Suprapubic skin (tissue), 4 donors: ENCODE data around the gene SECISBP2L. TPM values are rescaled to one million over a fixed set of nuclear protein-coding genes. Genes with fewer than 3 reads are reported as not detected.

Experiments
- DNase-seq, 2 donors: peaks; one replicate each; pipeline ENCODE4 v3.0.0-alpha.2; 2019; ENCODE audit warnings: low spot score in 2 of 2
- H3K27ac ChIP-seq: fragments of 200-600 bp; sonication (generic); one replicate; pipeline ENCODE4 v1.5.1; 2019
- H3K27me3 ChIP-seq: fragments of 200-600 bp; sonication (generic); one replicate; pipeline ENCODE4 v1.5.1; 2019
- H3K36me3 ChIP-seq: fragments of 200-600 bp; sonication (generic); one replicate; pipeline ENCODE4 v1.5.1; 2019
- H3K4me1 ChIP-seq: fragments of 200-600 bp; sonication (generic); one replicate; pipeline ENCODE4 v1.5.1; 2019
- H3K4me3 ChIP-seq: fragments of 200-600 bp; sonication (generic); one replicate; pipeline ENCODE4 v1.5.1; 2019; ENCODE audit warnings: mild to moderate bottlenecking
- H3K9me3 ChIP-seq: fragments of 200-600 bp; sonication (generic); one replicate; pipeline ENCODE4 v1.5.1; 2019
- CTCF ChIP-seq, 2 donors: fragments of 200-600 bp in 1 of 2; fragments of 450-650 bp in 1 of 2; sonication (generic) in 1 of 2; IDR thresholded peaks; one replicate each; pipeline ENCODE4 v1.5.1; 2016 to 2019; ENCODE audit warnings: antibody characterized with exemption in 2 of 2, mild to moderate bottlenecking in 1 of 2, moderate library complexity in 1 of 2
- EP300 ChIP-seq: sonication (generic); formaldehyde crosslinking; IDR thresholded peaks from one replicate; pipeline ENCODE4 v1.6.1; 2017; ENCODE audit warnings: antibody characterized with exemption
- POLR2A ChIP-seq, 2 donors: fragments of 450-650 bp; IDR thresholded peaks; one replicate each; pipeline ENCODE4 v1.6.1; 2017; ENCODE audit warnings: antibody characterized with exemption in 2 of 2, mild to moderate bottlenecking in 2 of 2, moderate library complexity in 2 of 2
- POLR2AphosphoS5 ChIP-seq, 3 donors: sonication (generic); formaldehyde crosslinking; IDR thresholded peaks; one replicate each; pipeline ENCODE4 v1.6.1; 2017; ENCODE audit warnings: antibody characterized with exemption in 3 of 3
- WGBS: methylation state at CpG from one replicate; pipeline ENCODE4 v1.1.5; 2018; 5-methylcytosine and 5-hydroxymethylcytosine counted together
- total RNA-seq, 4 donors: library from RNA; depleted of rRNA; stranded (reverse); fragments of >200 nt; gene quantifications; one replicate each; pipeline ENCODE4 v1.1.0, GENCODE V29; 2016

Gene SECISBP2L
- total RNA-seq, 4 donors from 2014 or later = 21.8 to 58.6 (median 38.7) TPM

DNA sequence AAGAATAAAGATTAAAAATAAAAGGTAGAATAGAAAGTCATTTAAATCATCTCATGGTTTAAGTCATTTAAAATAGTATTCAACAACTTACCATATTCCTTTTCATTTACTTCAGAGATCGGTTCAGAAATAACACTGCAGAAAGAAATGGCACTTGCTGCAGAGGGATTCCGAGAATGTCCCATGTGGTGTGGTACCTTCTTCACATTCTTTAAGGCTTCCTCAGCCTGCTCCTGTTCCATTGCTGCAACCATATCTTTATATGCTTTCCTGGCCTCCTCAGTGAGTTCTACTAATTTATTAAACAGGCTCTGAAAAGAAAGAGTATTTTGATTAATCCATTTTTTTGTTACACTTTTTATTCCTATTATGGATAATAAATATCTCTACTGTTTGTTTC is 50.0 kb downstream of the SECISBP2L start:
- no peak for DNase-seq
- Histone ChIP-seq H3K4me1 (no peaks in the 10 kb centered on the region), H3K36me3 (peaks cover 71% of the 10 kb centered on the region), H3K9me3 (no peaks in the 10 kb centered on the region), H3K4me3 (no peak overlapping the region), H3K27me3 (no peaks in the 10 kb centered on the region), H3K27ac (no peak overlapping the region)
- WGBS = 95% methylated on average over 2 of the region's 2 CpGs
- TF ChIP-seq POLR2AphosphoS5 (IDR thresholded peaks at IDR 0.05) = no peak
- no peak for TF ChIP-seq EP300
- no peak for TF ChIP-seq POLR2A (IDR thresholded peaks at IDR 0.05)
- TF ChIP-seq CTCF (IDR thresholded peaks at IDR 0.05) = no peak

GRCh38 chr15:48993380-48993779 is 52.9 kb downstream of the SECISBP2L start:
- TF ChIP-seq EP300 = no peak
- TF ChIP-seq CTCF (IDR thresholded peaks at IDR 0.05) = no peak
- TF ChIP-seq POLR2A (IDR thresholded peaks at IDR 0.05) = no peak
- no peak for TF ChIP-seq POLR2AphosphoS5 (IDR thresholded peaks at IDR 0.05)
- Histone ChIP-seq H3K27ac (no peak overlapping the region), H3K27me3 (no peaks in the 10 kb centered on the region), H3K4me1 (no peaks in the 10 kb centered on the region), H3K36me3 (peaks cover 60% of the 10 kb centered on the region), H3K4me3 (no peak overlapping the region), H3K9me3 (no peaks in the 10 kb centered on the region)
- no peak for DNase-seq

- Histone ChIP-seq H3K36me3 (peaks cover 54% of the 10 kb centered on the region), H3K27me3 (no peaks in the 10 kb centered on the region), H3K4me3 (no peak overlapping the region), H3K4me1 (no peaks in the 10 kb centered on the region), H3K27ac (no peak overlapping the region), H3K9me3 (no peaks in the 10 kb centered on the region)
- 96% methylated on average over 1 of the region's 1 CpG for WGBS
- TF ChIP-seq POLR2A (IDR thresholded peaks at IDR 0.05) (no peak), EP300 (no peak), CTCF (IDR thresholded peaks at IDR 0.05) (no peak), POLR2AphosphoS5 (IDR thresholded peaks at IDR 0.05) (no peak)
- DNase-seq = no peak
Measured at GRCh38 chr15:48992545-48992944, 53.7 kb downstream of the SECISBP2L start.

GRCh38 chr15:48992096-48992495 is 54.1 kb downstream of the SECISBP2L start:
- no peaks in the 10 kb centered on the region for H3K9me3 ChIP-seq
- H3K4me1 ChIP-seq = no peaks in the 10 kb centered on the region
- 90% methylated on average over 6 of the region's 6 CpGs for WGBS
- DNase-seq = no peak
- no peak overlapping the region for H3K27ac ChIP-seq
- TF ChIP-seq POLR2A (IDR thresholded peaks at IDR 0.05) = no peak
- TF ChIP-seq POLR2AphosphoS5 (IDR thresholded peaks at IDR 0.05) = no peak
- no peak for TF ChIP-seq CTCF (IDR thresholded peaks at IDR 0.05)
- no peak for TF ChIP-seq EP300
- no peak overlapping the region for H3K4me3 ChIP-seq
- peaks cover 50% of the 10 kb centered on the region for H3K36me3 ChIP-seq
- H3K27me3 ChIP-seq = no peaks in the 10 kb centered on the region

DNA sequence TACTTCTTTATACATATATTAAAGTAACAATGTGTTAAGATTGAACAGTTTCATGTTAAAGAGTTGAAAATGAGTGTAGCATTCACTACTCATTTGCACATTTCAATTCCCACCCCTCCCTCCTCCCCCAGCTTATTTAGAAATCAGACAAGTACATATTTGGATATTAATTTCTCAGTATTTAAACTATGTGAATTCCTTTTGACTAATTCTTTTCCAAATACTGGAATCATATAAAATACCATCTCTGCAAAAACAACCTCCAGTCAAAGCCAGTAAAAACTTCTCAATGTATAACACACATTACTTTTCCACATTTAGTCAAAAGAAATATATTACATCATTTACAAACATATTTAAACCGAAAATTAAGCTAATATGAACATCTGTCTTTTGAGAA is 57.1 kb downstream of the SECISBP2L start:
- no peak overlapping the region for H3K27ac ChIP-seq
- H3K4me3 ChIP-seq = no peak overlapping the region
- peaks cover 32% of the 10 kb centered on the region for H3K36me3 ChIP-seq
- peaks cover 4% of the 10 kb centered on the region for H3K4me1 ChIP-seq
- DNase-seq = no peak
- TF ChIP-seq POLR2AphosphoS5 (IDR thresholded peaks at IDR 0.05) = no peak
- no peak for TF ChIP-seq EP300
- TF ChIP-seq POLR2A (IDR thresholded peaks at IDR 0.05) = no peak
- no peak for TF ChIP-seq CTCF (IDR thresholded peaks at IDR 0.05)
- no peaks in the 10 kb centered on the region for H3K27me3 ChIP-seq
- WGBS = 73% methylated on average over 1 of the region's 1 CpG
- no peaks in the 10 kb centered on the region for H3K9me3 ChIP-seq
